ENCODE results near the gene OR5K2.

DNA sequence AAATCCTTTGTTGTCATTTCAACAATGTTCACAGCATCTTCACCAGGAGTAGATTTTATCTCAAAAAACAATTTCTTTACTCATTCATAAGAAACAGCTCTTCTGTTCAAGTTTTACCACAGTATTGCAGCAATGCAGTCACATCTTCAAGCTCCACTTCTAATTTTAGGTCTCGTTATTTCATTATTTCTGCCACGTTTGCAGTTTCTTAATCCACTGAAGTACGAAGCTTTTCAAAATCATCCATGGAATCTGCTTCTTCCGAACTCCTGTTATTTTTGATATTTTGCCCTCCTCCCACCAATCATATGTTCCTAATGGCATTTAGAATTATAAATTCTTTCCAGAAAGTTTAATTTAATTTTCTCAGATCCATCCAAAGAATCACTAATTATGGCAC is 47.1 kb upstream of the OR5K2 start:
- TF ChIP-seq CBX8 (IDR thresholded peaks at IDR 0.05) (no peak), HES2 (IDR thresholded peaks at IDR 0.05) (no peak), RCOR1 (IDR thresholded peaks at IDR 0.05; ENCODE audit: low read depth, low read length) (no peak), CTCF (IDR thresholded peaks at IDR 0.05) (no peak)
- TF ChIP-seq, protein P1, sequence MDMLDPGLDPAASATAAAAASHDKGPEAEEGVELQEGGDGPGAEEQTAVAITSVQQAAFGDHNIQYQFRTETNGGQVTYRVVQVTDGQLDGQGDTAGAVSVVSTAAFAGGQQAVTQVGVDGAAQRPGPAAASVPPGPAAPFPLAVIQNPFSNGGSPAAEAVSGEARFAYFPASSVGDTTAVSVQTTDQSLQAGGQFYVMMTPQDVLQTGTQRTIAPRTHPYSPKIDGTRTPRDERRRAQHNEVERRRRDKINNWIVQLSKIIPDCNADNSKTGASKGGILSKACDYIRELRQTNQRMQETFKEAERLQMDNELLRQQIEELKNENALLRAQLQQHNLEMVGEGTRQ (IDR thresholded peaks at IDR 0.05) = no peak
- TF ChIP-seq, protein P2, sequence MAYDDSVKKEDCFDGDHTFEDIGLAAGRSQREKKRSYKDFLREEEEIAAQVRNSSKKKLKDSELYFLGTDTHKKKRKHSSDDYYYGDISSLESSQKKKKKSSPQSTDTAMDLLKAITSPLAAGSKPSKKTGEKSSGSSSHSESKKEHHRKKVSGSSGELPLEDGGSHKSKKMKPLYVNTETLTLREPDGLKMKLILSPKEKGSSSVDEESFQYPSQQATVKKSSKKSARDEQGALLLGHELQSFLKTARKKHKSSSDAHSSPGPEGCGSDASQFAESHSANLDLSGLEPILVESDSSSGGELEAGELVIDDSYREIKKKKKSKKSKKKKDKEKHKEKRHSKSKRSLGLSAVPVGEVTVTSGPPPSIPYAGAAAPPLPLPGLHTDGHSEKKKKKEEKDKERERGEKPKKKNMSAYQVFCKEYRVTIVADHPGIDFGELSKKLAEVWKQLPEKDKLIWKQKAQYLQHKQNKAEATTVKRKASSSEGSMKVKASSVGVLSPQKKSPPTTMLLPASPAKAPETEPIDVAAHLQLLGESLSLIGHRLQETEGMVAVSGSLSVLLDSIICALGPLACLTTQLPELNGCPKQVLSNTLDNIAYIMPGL (CRISPR knock-in tag; IDR thresholded peaks at IDR 0.05; ENCODE audit: borderline replicate concordance) = no peak
